Suprapubic skin (tissue), 4 donors: ENCODE data around the gene MNAT1.

Experiments
- POLR2A ChIP-seq, 2 donors: fragments of 450-650 bp; IDR thresholded peaks; one replicate each; pipeline ENCODE4 v1.6.1; 2017; ENCODE audit warnings: antibody characterized with exemption in 2 of 2, mild to moderate bottlenecking in 2 of 2, moderate library complexity in 2 of 2
- POLR2AphosphoS5 ChIP-seq, 3 donors: sonication (generic); formaldehyde crosslinking; IDR thresholded peaks; one replicate each; pipeline ENCODE4 v1.6.1; 2017; ENCODE audit warnings: antibody characterized with exemption in 3 of 3
- TF ChIP-seq, protein P1 (sequence below), 2 donors: fragments of 200-600 bp in 1 of 2; fragments of 450-650 bp in 1 of 2; sonication (generic) in 1 of 2; IDR thresholded peaks; one replicate each; pipeline ENCODE4 v1.5.1; 2016 to 2019; ENCODE audit warnings: antibody characterized with exemption in 2 of 2, mild to moderate bottlenecking in 1 of 2, moderate library complexity in 1 of 2

DNA sequence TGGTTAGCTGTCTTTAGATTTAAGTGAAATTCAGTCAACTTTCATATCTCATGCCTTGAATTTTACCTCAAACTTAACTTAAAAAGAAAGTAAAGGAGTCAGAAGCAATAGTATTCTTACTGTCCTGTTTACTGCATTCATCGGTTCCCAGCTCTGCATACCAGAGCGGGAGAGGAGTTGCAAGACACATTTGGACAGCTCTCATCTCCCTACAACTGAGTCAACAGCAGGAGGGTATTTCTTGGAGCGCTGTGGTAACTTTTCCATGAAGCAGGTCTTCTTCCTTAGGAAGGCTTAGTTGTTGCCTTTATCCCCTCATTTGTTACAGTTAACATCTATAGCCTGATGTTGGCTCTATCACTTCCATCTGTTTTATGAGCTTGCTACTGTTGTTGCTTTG lies 181.2 kb downstream of the MNAT1 start:
- TF ChIP-seq POLR2A (IDR thresholded peaks at IDR 0.05) (no peak), POLR2AphosphoS5 (IDR thresholded peaks at IDR 0.05) (no peak)
- TF ChIP-seq, protein P1, sequence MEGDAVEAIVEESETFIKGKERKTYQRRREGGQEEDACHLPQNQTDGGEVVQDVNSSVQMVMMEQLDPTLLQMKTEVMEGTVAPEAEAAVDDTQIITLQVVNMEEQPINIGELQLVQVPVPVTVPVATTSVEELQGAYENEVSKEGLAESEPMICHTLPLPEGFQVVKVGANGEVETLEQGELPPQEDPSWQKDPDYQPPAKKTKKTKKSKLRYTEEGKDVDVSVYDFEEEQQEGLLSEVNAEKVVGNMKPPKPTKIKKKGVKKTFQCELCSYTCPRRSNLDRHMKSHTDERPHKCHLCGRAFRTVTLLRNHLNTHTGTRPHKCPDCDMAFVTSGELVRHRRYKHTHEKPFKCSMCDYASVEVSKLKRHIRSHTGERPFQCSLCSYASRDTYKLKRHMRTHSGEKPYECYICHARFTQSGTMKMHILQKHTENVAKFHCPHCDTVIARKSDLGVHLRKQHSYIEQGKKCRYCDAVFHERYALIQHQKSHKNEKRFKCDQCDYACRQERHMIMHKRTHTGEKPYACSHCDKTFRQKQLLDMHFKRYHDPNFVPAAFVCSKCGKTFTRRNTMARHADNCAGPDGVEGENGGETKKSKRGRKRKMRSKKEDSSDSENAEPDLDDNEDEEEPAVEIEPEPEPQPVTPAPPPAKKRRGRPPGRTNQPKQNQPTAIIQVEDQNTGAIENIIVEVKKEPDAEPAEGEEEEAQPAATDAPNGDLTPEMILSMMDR (IDR thresholded peaks at IDR 0.05) = no peak
